Activated CD4-positive, alpha-beta T cell treated with anti-CD3 and anti-CD28 coated beads for 1 hour (primary cell): ENCODE measurements around the gene DTNB.
"Not testable (repeated sequence)": the region's sequence is repeated elsewhere in the genome, so short reads cannot be mapped to it uniquely, and the experiment has no call there.

Experiments used
- DNase-seq: peaks from one replicate; pipeline ENCODE4 v3.0.0-alpha.2; 2020

DTNB gene

GRCh38 chr2:25620711-25621110 is 52.7 kb downstream of the DTNB start:
- no peak for DNase-seq

- DNase-seq, result no peak
These were observed 53.3 kb downstream of the DTNB start for GRCh38 chr2:25620077-25620476.

GRCh38 chr2:25619185-25619584 is 54.2 kb downstream of the DTNB start:
- DNase-seq, result no peak

DNA sequence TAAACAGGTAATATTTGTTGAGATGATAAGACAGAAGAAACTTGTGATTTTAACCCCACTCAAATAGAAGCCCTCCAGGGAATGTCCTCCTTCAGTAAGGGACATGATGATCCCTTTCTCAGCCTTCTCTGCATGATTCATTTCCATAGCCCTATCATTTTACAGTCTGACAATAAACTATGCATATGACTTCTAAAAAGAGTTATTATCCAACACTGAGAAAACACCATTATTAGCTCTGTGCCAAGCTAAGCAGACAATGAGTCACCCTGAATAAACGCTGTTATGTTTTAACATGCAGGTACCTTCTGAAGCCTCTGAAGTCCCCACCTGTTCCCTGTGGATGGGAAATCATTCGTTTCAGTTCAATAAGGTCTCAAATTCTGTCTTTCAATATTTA is 54.7 kb downstream of the DTNB start:
- no peak for DNase-seq

DNA sequence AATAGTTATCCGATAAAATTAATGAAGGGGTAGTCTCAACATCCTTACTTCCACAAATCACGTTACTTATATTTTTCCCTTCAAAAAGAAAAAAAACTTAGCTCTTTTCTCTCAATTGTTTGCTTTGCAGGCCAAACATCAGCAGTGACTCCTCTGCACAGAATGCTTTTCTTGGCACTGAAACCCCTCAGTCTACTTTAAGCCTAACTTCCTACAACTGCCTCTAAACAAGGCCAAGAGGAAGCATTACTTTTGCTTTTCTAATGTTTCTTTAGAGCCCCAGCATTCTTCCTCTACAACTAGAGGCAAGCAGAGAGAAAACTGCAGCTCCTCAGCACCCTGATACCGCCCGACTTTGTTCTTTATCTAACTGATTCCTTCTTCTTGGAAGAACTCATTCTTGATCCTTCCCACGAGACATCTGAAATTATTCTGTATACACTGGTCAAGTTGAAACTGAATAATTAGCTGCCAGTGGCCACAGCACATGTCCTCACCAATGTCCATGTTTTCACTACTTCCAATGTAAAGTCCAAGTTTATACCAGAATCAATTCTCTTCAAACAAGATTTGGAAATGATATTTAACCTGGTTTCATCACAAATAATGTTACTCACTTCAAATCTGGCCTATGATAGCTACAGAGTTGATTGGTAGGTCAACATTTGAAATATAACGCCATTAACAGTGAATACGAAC is 55.3 kb downstream of the DTNB start:
- no peak for DNase-seq

- no peak for DNase-seq
These were observed 57.5 kb downstream of the DTNB start for GRCh38 chr2:25615920-25616319.

DNA sequence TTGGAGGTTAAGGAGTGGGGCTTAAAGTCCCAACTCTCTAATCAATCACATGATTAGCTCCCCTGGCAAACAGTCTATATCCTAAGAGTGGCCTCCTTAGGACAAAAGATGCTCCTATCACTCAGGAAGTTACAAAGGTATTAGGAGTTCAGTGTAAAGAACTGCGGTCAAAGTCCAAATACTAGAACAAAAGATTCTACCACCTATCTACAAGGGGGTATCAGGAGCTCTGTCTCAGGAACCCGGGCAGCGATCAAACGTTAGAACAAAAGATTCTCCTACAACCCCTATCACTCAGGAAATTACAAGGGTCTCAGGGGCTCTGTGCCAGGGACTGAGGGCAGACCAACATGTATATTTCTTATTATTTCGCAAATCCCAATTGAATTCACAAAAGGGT is 58.0 kb downstream of the DTNB start:
- DNase-seq, result no peak

GRCh38 chr2:25614711-25615110 is 58.7 kb downstream of the DTNB start:
- DNase-seq, result no peak

- DNase-seq, result no peak
These were observed 64.7 kb downstream of the DTNB start for GRCh38 chr2:25608718-25609117.

DNA sequence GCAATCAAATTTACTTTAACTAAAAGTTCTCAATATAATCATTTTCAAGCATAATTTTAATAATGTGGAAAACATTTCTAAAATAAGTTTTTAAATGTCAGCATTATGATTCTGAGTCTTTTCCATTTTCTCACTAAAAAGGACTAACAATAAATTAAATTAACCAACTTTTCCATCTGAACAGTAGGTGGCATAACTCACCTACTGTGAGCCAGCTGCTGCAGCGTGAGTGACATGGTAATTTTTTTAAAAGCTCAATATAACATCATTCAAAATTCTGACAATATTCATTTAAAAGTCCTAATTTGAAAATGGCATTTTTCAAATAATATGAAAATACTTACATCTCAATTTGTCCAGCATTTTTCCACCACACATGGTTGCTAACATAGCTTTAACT is 66.5 kb downstream of the DTNB start:
- no peak for DNase-seq

GRCh38 chr2:25602333-25602723 is 71.0 kb downstream of the DTNB start:
- no peak for DNase-seq

DNA sequence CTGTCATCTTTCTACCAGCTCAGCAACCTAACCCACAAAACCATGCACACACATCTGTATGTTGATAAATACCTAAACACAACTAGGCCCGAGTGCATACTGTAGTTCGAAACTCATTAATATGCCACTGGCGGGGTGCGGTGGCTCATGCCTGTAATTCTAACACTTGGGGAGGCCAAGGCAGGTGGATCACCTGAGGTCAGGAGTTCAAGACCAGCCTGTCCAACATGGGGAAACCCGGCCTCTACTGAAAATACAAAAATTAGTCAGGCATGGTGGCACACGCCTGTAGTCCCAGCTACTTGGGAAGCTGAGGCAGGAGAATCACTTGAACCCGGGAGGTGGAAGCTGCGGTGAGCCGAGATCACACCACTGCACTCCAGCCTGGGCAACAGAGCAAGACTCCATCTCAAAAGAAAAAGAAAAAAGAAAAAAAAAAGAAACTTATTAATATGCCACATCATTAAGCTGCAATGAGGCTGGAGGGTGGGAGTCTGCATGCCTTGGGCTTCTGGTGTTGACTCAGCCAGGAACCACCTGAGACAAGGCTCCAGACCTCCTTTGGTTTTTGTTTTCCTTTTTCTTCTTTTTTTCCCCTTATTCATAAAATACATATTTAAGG is 71.6 kb downstream of the DTNB start:
- not testable (repeated sequence) for DNase-seq

DNA sequence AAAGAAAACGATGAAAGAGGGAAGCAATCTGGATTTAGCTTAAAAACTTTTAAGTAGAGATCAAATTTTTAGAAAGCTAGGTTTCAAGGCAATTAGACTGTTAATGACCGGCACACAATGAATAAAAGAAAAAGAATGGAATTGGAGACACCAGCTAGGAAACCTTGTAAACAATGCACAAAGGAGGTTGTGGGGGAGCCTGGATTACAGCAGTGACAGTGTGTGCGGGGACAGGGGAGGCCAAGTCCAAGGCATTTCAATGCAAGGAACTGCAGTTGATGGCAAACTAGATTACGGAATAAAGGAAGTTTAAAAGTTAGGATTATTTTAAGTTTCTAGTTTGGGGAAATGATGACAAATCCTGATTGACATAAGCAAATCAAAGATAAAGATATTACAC is 74.5 kb downstream of the DTNB start:
- DNase-seq, result no peak

GRCh38 chr2:25598332-25598731 is 75.0 kb downstream of the DTNB start:
- no peak for DNase-seq

GRCh38 chr2:25597881-25598280 is 75.5 kb downstream of the DTNB start:
- DNase-seq, result no peak

DNA sequence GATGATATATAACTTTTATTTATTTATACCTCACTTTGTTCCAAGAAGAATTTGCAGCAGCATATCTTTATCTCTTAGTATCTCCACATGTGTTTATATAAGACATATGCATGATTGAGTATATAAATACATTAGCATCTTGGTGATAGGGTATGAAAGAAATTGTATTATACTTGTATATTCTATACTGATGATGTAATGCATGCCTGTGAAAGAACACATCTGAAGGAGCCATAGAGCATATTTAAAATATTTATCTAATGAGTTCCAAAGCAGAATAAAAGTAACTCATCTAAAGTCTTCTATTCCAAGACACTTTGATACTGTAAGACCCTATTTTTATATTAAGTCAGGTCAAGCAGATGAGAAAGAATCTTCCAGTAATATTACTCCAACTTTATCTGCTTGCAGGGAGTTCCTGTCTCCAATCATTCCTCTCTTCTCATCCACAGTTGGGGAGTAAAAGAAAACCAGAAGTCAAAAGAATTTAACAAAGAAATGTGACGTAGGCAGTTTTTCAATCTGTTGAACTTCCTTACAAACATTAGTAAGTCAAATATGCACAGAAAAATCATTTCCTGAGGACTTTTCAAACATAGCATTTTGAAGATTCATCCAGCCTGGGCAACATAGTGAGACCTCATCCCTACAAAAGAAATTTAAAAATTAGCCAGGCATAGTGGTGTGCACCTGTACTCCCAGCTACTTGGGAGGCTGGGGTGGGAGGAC is 76.7 kb downstream of the DTNB start:
- DNase-seq, result no peak

DNA sequence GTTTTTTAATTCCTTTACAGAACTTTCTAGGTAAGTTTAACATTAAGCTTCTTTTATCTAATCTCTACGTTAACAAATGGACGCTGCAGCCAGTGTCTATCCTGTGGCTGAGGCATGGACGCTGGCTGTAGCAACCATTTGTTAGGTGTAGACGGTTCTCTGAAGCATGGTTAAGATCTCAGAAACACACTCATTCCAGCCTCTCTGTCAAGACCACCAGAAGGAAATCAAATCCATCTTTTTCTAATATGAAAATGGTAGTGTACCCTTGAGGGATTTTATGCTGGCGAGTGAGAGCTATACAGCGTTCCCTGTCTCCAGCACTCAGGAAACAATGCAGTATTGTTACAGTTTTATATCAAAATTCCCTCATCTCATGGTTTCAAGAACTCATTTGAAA is 78.0 kb downstream of the DTNB start:
- DNase-seq, result no peak

GRCh38 chr2:25594991-25595390 is 78.4 kb downstream of the DTNB start:
- DNase-seq, result no peak

DNA sequence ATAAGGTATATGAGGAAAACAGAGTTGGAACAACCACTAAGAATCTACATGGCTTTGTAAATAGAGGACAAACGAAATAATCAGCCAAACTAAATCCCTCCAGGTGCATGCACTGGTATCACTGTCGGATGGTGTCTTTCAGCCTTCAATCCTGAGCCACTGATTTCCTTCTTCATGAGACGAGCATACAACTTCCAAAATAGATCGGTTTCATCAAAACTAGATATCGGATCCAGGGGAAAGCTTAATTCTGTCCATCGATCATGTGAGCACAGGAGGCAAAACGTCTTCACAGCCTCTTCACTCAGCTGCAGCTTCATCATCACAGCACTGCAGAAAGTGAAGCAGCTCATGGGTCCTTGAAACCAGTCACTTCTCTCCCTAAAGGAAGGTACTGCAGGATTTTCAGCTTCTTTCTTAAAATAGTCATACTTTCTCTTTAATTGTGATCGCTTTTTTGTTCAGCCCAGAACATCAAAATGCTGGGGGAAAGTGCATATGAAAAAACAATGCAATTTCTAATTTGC is 80.5 kb downstream of the DTNB start:
- DNase-seq, result no peak

DNA sequence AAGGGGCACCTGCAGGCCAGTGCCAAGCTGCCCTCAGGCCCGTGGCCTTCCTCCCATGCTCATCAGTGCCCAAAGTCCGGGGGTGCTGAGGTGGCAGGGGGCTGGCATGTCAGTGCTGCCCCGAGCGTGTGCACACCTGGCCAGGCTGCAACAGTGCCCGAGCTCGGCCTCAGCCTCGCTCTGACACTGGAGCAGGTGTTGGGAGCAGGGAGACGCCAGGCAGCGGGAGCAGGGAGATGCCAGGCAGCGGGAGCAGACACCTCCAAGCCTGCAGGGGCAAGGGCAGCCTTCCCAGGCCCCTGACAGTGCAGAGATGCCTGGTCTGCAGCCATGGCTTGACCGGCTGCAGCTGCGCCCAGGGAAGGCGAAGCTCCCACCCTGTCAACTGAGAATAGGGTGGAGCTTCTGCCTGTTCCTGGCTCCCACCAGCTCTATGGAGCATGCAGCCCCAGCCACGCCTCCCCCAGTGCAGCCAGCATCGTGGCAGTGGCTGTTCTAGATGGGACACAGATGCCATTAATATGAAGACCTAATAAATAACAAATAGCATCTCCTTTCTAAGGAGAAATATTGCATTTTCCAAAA is 82.4 kb downstream of the DTNB start:
- DNase-seq, result no peak

DNA sequence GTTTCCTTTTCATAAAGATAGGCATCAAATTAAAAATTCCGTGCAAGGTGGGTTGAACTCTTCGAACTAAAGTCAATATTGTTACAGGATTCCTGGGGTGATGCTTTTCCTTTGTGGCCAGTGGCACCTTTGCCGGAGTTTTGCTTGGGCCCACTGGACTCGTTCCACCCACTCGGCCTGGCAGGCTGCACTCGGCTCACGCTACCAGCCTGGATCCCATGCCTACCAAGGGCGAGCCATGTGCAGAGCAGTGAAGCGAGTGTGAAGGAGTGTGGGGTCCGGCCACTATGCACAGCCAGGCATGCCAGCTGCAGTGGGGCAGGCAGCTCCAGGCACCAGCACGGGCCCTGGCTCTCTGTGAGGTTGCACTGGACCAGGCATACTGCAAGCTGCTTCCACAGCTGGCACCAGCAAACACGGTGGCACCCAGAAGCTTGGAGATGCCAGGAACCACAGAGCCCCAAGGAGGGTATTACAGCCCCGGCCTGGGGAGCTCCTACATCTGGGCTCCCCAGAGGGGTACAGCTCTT is 83.6 kb downstream of the DTNB start:
- no peak for DNase-seq

GRCh38 chr2:25588576-25588975 is 84.8 kb downstream of the DTNB start:
- no peak for DNase-seq

DNA sequence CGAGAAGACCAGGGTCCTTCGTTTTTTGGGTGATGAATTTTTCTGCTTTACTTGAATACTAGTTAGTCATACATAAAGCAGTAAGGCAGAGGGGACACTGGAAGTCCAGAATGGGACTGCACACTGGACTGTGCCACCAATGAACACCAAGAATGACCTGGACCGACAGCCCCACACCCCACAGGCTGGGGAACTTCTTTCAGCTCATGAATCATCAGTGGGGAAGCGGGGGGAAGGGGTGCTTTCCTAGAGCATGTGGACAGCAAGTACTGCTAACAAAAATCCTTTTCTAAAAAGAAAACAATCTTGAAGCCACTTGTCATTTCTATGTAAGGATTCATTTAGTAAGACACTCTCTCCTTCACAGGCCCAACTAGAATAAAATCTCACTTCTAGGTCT is 86.0 kb downstream of the DTNB start:
- no peak for DNase-seq
